Heart left ventricle (tissue), 13 donors: Measurements from ENCODE around the gene TEDC1.
A peak's percentile ranks its signal among the peaks of the same experiment; 100 is the strongest.

Experiments
- POLR2A ChIP-seq, 2 donors: fragments of 450-650 bp; IDR thresholded peaks; one replicate each; pipeline ENCODE4 v1.6.1; 2017; ENCODE audit warnings: antibody characterized with exemption in 2 of 2, mild to moderate bottlenecking in 2 of 2, moderate library complexity in 2 of 2
- TF ChIP-seq, protein P1 (sequence below), 12 donors: fragments of 200-600 bp; sonication (generic) in 4 of 12; IDR thresholded peaks; one replicate each; pipeline versions ENCODE4 v1.5.0 to v1.8.0; 2018 to 2022; ENCODE audit warnings: antibody characterized with exemption in 12 of 12, mild to moderate bottlenecking in 5 of 12
- donor health status: ischemic (EF 13 %, LVEDD 7.1; RV severe dilation, severe dysfunction).
- donor health status: DM: no; HTN: yes; CAD: no.
- donor health status: DM: no; HTN: no; CAD: no.
- donor health status: ischemic (EF 25% LVEDD 6.9; RV normal size, moderate dysfunction).
- donor health status: ischemic (EF 25% LVEDD 5.7; RV mildly dilated, moderate dysfunction).
- donor health status: ischemic (EF 35%, LVEDD 5.7; RV mildly dilated, moderate dysfunction).
- donor health status: nonischemic (EF 11% LVEDD 7.7; RV severe dilation, severe dysfunction).
- donor health status: DM: yes; HTN: yes; CAD: no.
- donor health status: PGD.
- donor health status: ischemic (EF 29% LVEDD 5.4; RV normal size, mild dysfunction).
- donor health status: nonischemic (EF 23%, LVEDD 6.1; RV moderate dilation, normal function).

DNA sequence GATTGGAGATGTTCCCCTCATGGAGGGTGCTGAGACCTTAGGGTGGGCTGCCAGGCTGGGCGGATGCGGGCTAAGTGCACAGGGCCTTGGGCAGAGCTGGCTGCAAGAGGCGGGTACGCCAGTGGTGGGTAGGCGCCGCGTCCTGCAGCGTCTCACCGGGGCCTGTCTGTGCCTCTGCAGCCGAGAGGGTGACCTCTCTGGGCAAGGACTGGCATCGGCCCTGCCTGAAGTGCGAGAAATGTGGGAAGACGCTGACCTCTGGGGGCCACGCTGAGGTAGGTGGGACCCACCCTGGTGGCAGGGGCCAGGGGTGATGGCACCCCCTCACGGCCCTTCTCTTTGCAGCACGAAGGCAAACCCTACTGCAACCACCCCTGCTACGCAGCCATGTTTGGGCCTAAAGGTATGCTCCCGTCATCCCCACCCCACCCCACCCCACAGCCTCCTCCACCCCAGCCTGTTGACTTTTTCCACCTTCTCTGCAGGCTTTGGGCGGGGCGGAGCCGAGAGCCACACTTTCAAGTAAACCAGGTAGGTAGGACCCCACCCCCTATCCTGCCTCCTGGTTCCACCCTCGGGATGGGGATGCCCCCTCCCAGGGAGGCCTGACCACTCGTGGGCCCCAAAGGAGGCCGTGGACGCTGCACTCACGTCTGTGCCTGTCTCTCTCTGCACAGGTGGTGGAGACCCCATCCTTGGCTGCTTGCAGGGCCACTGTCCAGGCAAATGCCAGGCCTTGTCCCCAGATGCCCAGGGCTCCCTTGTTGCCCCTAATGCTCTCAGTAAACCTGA is 2.9 kb upstream of the TEDC1 start:
- TF ChIP-seq, protein P1, sequence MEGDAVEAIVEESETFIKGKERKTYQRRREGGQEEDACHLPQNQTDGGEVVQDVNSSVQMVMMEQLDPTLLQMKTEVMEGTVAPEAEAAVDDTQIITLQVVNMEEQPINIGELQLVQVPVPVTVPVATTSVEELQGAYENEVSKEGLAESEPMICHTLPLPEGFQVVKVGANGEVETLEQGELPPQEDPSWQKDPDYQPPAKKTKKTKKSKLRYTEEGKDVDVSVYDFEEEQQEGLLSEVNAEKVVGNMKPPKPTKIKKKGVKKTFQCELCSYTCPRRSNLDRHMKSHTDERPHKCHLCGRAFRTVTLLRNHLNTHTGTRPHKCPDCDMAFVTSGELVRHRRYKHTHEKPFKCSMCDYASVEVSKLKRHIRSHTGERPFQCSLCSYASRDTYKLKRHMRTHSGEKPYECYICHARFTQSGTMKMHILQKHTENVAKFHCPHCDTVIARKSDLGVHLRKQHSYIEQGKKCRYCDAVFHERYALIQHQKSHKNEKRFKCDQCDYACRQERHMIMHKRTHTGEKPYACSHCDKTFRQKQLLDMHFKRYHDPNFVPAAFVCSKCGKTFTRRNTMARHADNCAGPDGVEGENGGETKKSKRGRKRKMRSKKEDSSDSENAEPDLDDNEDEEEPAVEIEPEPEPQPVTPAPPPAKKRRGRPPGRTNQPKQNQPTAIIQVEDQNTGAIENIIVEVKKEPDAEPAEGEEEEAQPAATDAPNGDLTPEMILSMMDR (IDR thresholded peaks at IDR 0.05), result peak in 1 of 12 donors; percentile 4
- TF ChIP-seq POLR2A (IDR thresholded peaks at IDR 0.05), result no peak
